Keratinocyte (primary cell): ENCODE measurements around the gene CNTNAP2. TPM values are rescaled to one million over a fixed set of nuclear protein-coding genes. Genes with fewer than 3 reads are reported as not detected.

Experiments used
- DNase-seq: peaks from one replicate; pipeline ENCODE4 v3.0.0-alpha.2; 2011; ENCODE audit warnings: low read depth, missing footprints, low spot score
- FAIRE-seq: peaks from 2 replicates; lab custom pipeline; 2011; peaks lifted over from hg19 to GRCh38; lab: Jason Lieb, UNC
- H2AFZ ChIP-seq: 2 replicates; pipeline ENCODE4 v1.6.0; 2012; ENCODE audit warnings: low read length, control low read depth, inconsistent platforms; ENCODE audit not compliant: control insufficient read depth
- H3K27ac ChIP-seq: 2 replicates; pipeline ENCODE4 v1.5.1; 2011; ENCODE audit warnings: low read length; ENCODE audit not compliant: control insufficient read depth, insufficient read depth
- H3K27me3 ChIP-seq: 3 replicates; pipeline ENCODE4 v1.6.0; 2011; ENCODE audit warnings: low read length; ENCODE audit not compliant: control insufficient read depth, insufficient read depth; ENCODE audit errors: extremely low read depth
- H3K36me3 ChIP-seq, 2 experiments: 2 replicates in 1 of 2; 3 replicates in 1 of 2; pipeline ENCODE4 v1.5.1; 2011; ENCODE audit warnings: low read length in 2 of 2, mild to moderate bottlenecking in 1 of 2; ENCODE audit not compliant: control insufficient read depth in 2 of 2, insufficient read depth in 2 of 2; ENCODE audit errors: extremely low read depth in 1 of 2
- H3K4me1 ChIP-seq: 3 replicates; pipeline ENCODE4 v1.5.1; 2011; ENCODE audit warnings: low read length; ENCODE audit not compliant: control insufficient read depth, insufficient read depth; ENCODE audit errors: extremely low read depth
- H3K4me2 ChIP-seq: 3 replicates; pipeline ENCODE4 v1.6.0; 2011; ENCODE audit warnings: low read depth, low read length; ENCODE audit not compliant: control insufficient read depth, insufficient read depth; ENCODE audit errors: extremely low read depth
- H3K4me3 ChIP-seq, 3 experiments: fragments of 200-600 bp in 1 of 3; sonication (generic) in 1 of 3; 2 replicates in 2 of 3; 3 replicates in 1 of 3; pipeline ENCODE4 v1.5.1; 2011 to 2016; ENCODE audit warnings: low read length in 3 of 3, mild to moderate bottlenecking in 3 of 3, control low read depth in 2 of 3, inconsistent platforms in 1 of 3, low read depth in 1 of 3, mixed read lengths in 1 of 3, mixed run types in 1 of 3, moderate library complexity in 1 of 3; ENCODE audit not compliant: control insufficient read depth in 2 of 3, insufficient read depth in 2 of 3; ENCODE audit errors: extremely low read depth in 1 of 3
- H3K79me2 ChIP-seq: 2 replicates; pipeline ENCODE4 v1.6.0; 2012; ENCODE audit warnings: low read length; ENCODE audit not compliant: control insufficient read depth, insufficient read depth
- H3K9ac ChIP-seq: 3 replicates; pipeline ENCODE4 v1.6.0; 2011; ENCODE audit warnings: low read length; ENCODE audit not compliant: control insufficient read depth, insufficient read depth; ENCODE audit errors: extremely low read depth
- H3K9me1 ChIP-seq: 3 replicates; pipeline ENCODE4 v1.6.0; 2011; ENCODE audit warnings: low read length; ENCODE audit not compliant: control insufficient read depth, insufficient read depth; ENCODE audit errors: extremely low read depth
- H3K9me3 ChIP-seq: 2 replicates; pipeline ENCODE4 v1.5.1; 2012; ENCODE audit warnings: low read depth, low read length; ENCODE audit not compliant: control insufficient read depth
- H4K20me1 ChIP-seq: 3 replicates; pipeline ENCODE4 v1.6.0; 2011; ENCODE audit warnings: low read length; ENCODE audit not compliant: control insufficient read depth, insufficient read depth; ENCODE audit errors: extremely low read depth
- CTCF ChIP-seq, 3 experiments: IDR thresholded peaks in 1 of 3; conservative IDR thresholded peaks in 1 of 3; optimal IDR thresholded peaks in 1 of 3; 2 replicates in 2 of 3; 3 replicates in 1 of 3; pipeline versions ENCODE3 to v1.5.1; 2011; ENCODE audit warnings: low read length in 3 of 3, mild to moderate bottlenecking in 3 of 3, moderate library complexity in 2 of 3, control low read depth in 1 of 3, inconsistent platforms in 1 of 3; ENCODE audit not compliant: insufficient read depth in 2 of 3; ENCODE audit errors: extremely low read depth in 1 of 3
- EZH2 ChIP-seq: IDR thresholded peaks from one replicate; pipeline ENCODE4 v1.6.1; 2012; ENCODE audit warnings: inconsistent platforms, mild to moderate bottlenecking, low read length, moderate library complexity
- dilution Hi-C: fragments of 300-500 bp; cut with MboI; formaldehyde crosslinking; loops from one replicate; pipeline ENCODE4 v1.7.0; 2020; ENCODE audit warnings: low sequenced_read_pairs; ENCODE audit not compliant: extremely low pct_ligation_motif_present
- polyA plus RNA-seq, 5 experiments: library from polyadenylated mRNA; depleted of rRNA in 3 of 5; stranded (reverse) in 3 of 5; stranded (forward) in 1 of 5; unstranded in 1 of 5; fragments of >200 nt; gene quantifications; 1 replicate in 1 of 5; 2 replicates in 3 of 5; 3 replicates in 1 of 5; pipeline versions ENCODE4 v1.2.1 to v1.2.3, GENCODE V29; 2011 to 2012; ENCODE audit warnings: missing spikeins in 2 of 5, low read depth in 1 of 5, low replicate concordance in 1 of 5

CNTNAP2 gene
- polyA plus RNA-seq, 1 donor (not counting 4 experiments of a cell fraction or from before 2014, with no cell fraction given): 1.4 TPM

GRCh38 chr7:147023440-147023839, 906.8 kb downstream of the CNTNAP2 start:
- Histone ChIP-seq H3K27me3 (no peaks in the 10 kb centered on the region), H3K27ac (no peak overlapping the region), H3K4me2 (no peak overlapping the region), H3K36me3 (no peaks in the 10 kb centered on the region), H3K9ac (no peak overlapping the region), H4K20me1 (no peaks in the 10 kb centered on the region), H3K4me1 (no peaks in the 10 kb centered on the region), H3K9me3 (no peaks in the 10 kb centered on the region), H2AFZ (no peak overlapping the region), H3K79me2 (no peaks in the 10 kb centered on the region), H3K4me3 (no peak overlapping the region), H3K9me1 (no peaks in the 10 kb centered on the region)
- dilution Hi-C loops: no loop called here
- no peak for FAIRE-seq
- TF ChIP-seq CTCF (optimal IDR thresholded peaks at IDR 0.05 in 1 of 3, IDR thresholded peaks at IDR 0.05 in 1 of 3, conservative IDR thresholded peaks at IDR 0.05 in 1 of 3; ENCODE audit: extremely low read depth in 1 of 3, insufficient read depth in 2 of 3, low read length in 3 of 3): no peak
- TF ChIP-seq EZH2: no peak
- no peak for DNase-seq

GRCh38 chr7:147029953-147030352, 913.4 kb downstream of the CNTNAP2 start:
- H3K9me3 ChIP-seq: no peaks in the 10 kb centered on the region
- no peaks in the 10 kb centered on the region for H3K27me3 ChIP-seq
- H3K4me3 ChIP-seq: no peak overlapping the region
- FAIRE-seq: no peak
- H3K4me2 ChIP-seq: no peak overlapping the region
- no peak for TF ChIP-seq CTCF (optimal IDR thresholded peaks at IDR 0.05 in 1 of 3, IDR thresholded peaks at IDR 0.05 in 1 of 3, conservative IDR thresholded peaks at IDR 0.05 in 1 of 3; ENCODE audit: extremely low read depth in 1 of 3, insufficient read depth in 2 of 3, low read length in 3 of 3)
- TF ChIP-seq EZH2: no peak
- DNase-seq: no peak
- H3K9me1 ChIP-seq: no peaks in the 10 kb centered on the region
- no peak overlapping the region for H2AFZ ChIP-seq
- H3K4me1 ChIP-seq: no peaks in the 10 kb centered on the region
- H3K79me2 ChIP-seq: no peaks in the 10 kb centered on the region
- no peak overlapping the region for H3K27ac ChIP-seq
- dilution Hi-C loops: no loop called here
- no peaks in the 10 kb centered on the region for H3K36me3 ChIP-seq
- H4K20me1 ChIP-seq: no peaks in the 10 kb centered on the region
- H3K9ac ChIP-seq: no peak overlapping the region
